Heart left ventricle (tissue), 16 donors: Measurements from ENCODE around the gene RIMS3. TPM values are rescaled to one million over a fixed set of nuclear protein-coding genes. Genes with fewer than 3 reads are reported as not detected.

ENCODE experiments used
- ATAC-seq, 4 donors: fragments of 200-7000 bp; cut with Tn5 transposase; one replicate each; pipeline ENCODE4 v1.9.1; 2020 to 2022; ENCODE audit warnings: moderate library complexity in 4 of 4, mild to moderate bottlenecking in 3 of 4, moderate number of reproducible peaks in 1 of 4
- DNase-seq, 5 donors: peaks; one replicate each; pipeline ENCODE4 v3.0.0-alpha.2; 2020
- H3K27ac ChIP-seq, 12 donors: fragments of 200-600 bp; sonication (generic) in 4 of 12; one replicate each; pipeline versions ENCODE4 v1.5.0 to v1.8.0; 2016 to 2022; ENCODE audit warnings: mild to moderate bottlenecking in 2 of 12
- H3K27me3 ChIP-seq, 9 donors: fragments of 200-600 bp; sonication (generic) in 2 of 9; one replicate each; pipeline versions ENCODE4 v1.5.1 to v1.8.0; 2016 to 2022; ENCODE audit warnings: mild to moderate bottlenecking in 3 of 9
- H3K36me3 ChIP-seq, 9 donors: fragments of 200-600 bp; sonication (generic) in 2 of 9; one replicate each; pipeline versions ENCODE4 v1.5.0 to v1.8.0; 2018 to 2022; ENCODE audit warnings: mild to moderate bottlenecking in 2 of 9
- H3K4me1 ChIP-seq, 12 donors: fragments of 200-600 bp; sonication (generic) in 4 of 12; one replicate each; pipeline versions ENCODE4 v1.5.0 to v1.8.0; 2016 to 2022; ENCODE audit warnings: mild to moderate bottlenecking in 3 of 12
- H3K4me3 ChIP-seq, 12 donors: fragments of 200-600 bp; sonication (generic) in 4 of 12; one replicate each; pipeline versions ENCODE4 v1.5.0 to v1.8.0; 2017 to 2022; ENCODE audit warnings: mild to moderate bottlenecking in 9 of 12, moderate library complexity in 4 of 12
- H3K9me3 ChIP-seq, 12 donors: fragments of 200-600 bp; sonication (generic) in 4 of 12; one replicate each; pipeline versions ENCODE4 v1.5.0 to v1.8.0; 2016 to 2022; ENCODE audit warnings: mild to moderate bottlenecking in 1 of 12
- CTCF ChIP-seq, 12 donors: fragments of 200-600 bp; sonication (generic) in 4 of 12; IDR thresholded peaks; one replicate each; pipeline versions ENCODE4 v1.5.0 to v1.8.0; 2018 to 2022; ENCODE audit warnings: antibody characterized with exemption in 12 of 12, mild to moderate bottlenecking in 5 of 12
- POLR2A ChIP-seq, 2 donors: fragments of 450-650 bp; IDR thresholded peaks; one replicate each; pipeline ENCODE4 v1.6.1; 2017; ENCODE audit warnings: antibody characterized with exemption in 2 of 2, mild to moderate bottlenecking in 2 of 2, moderate library complexity in 2 of 2
- WGBS, 4 donors: extraction: QIAGEN DNeasy Blood & Tissue Kit in 2 of 4; methylation state at CpG; one replicate each; pipeline versions ENCODE4 v1.1.5 to v1.1.7; 2013 to 2018; 5-methylcytosine and 5-hydroxymethylcytosine counted together
- intact Hi-C, 10 donors: fragments of 100-400 bp; cut with DNase I; formaldehyde crosslinking; loops; one replicate each; pipeline versions ENCODE4 v1.11.1 to v1.14.2; 2022
- polyA plus RNA-seq, 2 donors: library from polyadenylated mRNA; stranded (reverse); fragments of 200-250 nt; gene quantifications; one replicate each; pipeline ENCODE4 v1.2.3, GENCODE V29; 2013
- total RNA-seq, 9 donors: library from RNA; depleted of rRNA in 2 of 9; stranded (reverse); fragments of >200 nt in 2 of 9; fragmentation: NEBNext Ultra II Directional in 3 of 9; extraction: Animal tissue kit (Norgen Biotek cat#: 25700) in 3 of 9; gene quantifications; one replicate each; pipeline versions ENCODE4 v1.1.0 to v1.2.4, GENCODE V29; 2016 to 2023
- donor health status: ischemic (EF 13 %, LVEDD 7.1; RV severe dilation, severe dysfunction).
- donor health status: healthy with polysubstance abuse.
- donor health status: DM: no; HTN: yes; CAD: no.
- donor health status: DM: no; HTN: no; CAD: no.
- donor health status: ischemic (EF 25% LVEDD 6.9; RV normal size, moderate dysfunction).
- donor health status: ischemic (EF 25% LVEDD 5.7; RV mildly dilated, moderate dysfunction).
- donor health status: healthy.
- donor health status: DM: yes; HTN: yes; CAD: no.
- donor health status: ischemic (EF 35%, LVEDD 5.7; RV mildly dilated, moderate dysfunction).
- donor health status: nonischemic (EF 11% LVEDD 7.7; RV severe dilation, severe dysfunction).
- donor health status: DM: yes; HTN: yes; CAD: no.
- donor health status: PGD.
- donor health status: ischemic (EF 29% LVEDD 5.4; RV normal size, mild dysfunction).
- donor health status: nonischemic (EF 23%, LVEDD 6.1; RV moderate dilation, normal function).

Gene RIMS3
- total and polyA plus RNA-seq, 11 donors = 0.23 to 3.0 (median 1.00) TPM

- H3K4me3 ChIP-seq = no peak overlapping the region
- intact Hi-C loops = no loop called here
- no peaks in the 10 kb centered on the region for H3K9me3 ChIP-seq
- no peaks in the 10 kb centered on the region for H3K27me3 ChIP-seq
- no peak overlapping the region for H3K27ac ChIP-seq
- DNase-seq (no peak), ATAC-seq (no peak)
- 74 to 84% (median 78%) methylated on average over 4 of the region's 4 CpGs for WGBS, 4 donors
- peaks cover 0 to 84% (median 34%) of the 10 kb centered on the region in 12 donors for H3K4me1 ChIP-seq
- peaks cover 0 to 16% (median 0%) of the 10 kb centered on the region in 9 donors for H3K36me3 ChIP-seq
- TF ChIP-seq POLR2A (IDR thresholded peaks at IDR 0.05) (no peak), CTCF (IDR thresholded peaks at IDR 0.05) (no peak)
These were observed 30.8 kb upstream of the RIMS3 start for GRCh38 chr1:40696294-40696693.

- Histone ChIP-seq H3K36me3 (peaks cover 0 to 16% (median 0%) of the 10 kb centered on the region in 9 donors), H3K4me1 (peaks cover 0 to 77% (median 39%) of the 10 kb centered on the region in 12 donors), H3K27ac (peak overlapping the region in 1 of 12 donors; percentile 41), H3K9me3 (no peaks in the 10 kb centered on the region), H3K4me3 (no peak overlapping the region), H3K27me3 (no peaks in the 10 kb centered on the region)
- intact Hi-C loops = loop anchor here in 1 of 10 donors (5.0 kb wide), 1 partner anchor 43 kb away; no protein-coding TSS in a partner anchor
- no peak for TF ChIP-seq POLR2A (IDR thresholded peaks at IDR 0.05)
- no peak for TF ChIP-seq CTCF (IDR thresholded peaks at IDR 0.05)
- ATAC-seq (no peak), DNase-seq (no peak)
- 64 to 69% (median 68%) methylated on average over 2 of the region's 2 CpGs for WGBS, 4 donors
These were observed 28.9 kb upstream of the RIMS3 start for GRCh38 chr1:40694353-40694874.

- TF ChIP-seq CTCF (IDR thresholded peaks at IDR 0.05) (no peak), POLR2A (IDR thresholded peaks at IDR 0.05) (no peak)
- Histone ChIP-seq H3K27me3 (no peaks in the 10 kb centered on the region), H3K36me3 (peaks cover 0 to 16% (median 0%) of the 10 kb centered on the region in 9 donors), H3K4me3 (no peak overlapping the region), H3K9me3 (no peaks in the 10 kb centered on the region), H3K27ac (peak overlapping the region in 4 of 12 donors; percentile 41 to 100 (median 98)), H3K4me1 (peaks cover 0 to 67% (median 36%) of the 10 kb centered on the region in 12 donors)
- intact Hi-C loops = loop anchor here in 1 of 10 donors (5.0 kb wide), 1 partner anchor 44 kb away; no protein-coding TSS in a partner anchor
- 83 to 97% (median 90%) methylated on average over 1 of the region's 1 CpG for WGBS, 4 donors
- DNase-seq = no peak
- ATAC-seq = no peak
These were observed 27.9 kb upstream of the RIMS3 start for GRCh38 chr1:40693425-40693824.

- ATAC-seq (peak in 1 of 4 donors; percentile 0), DNase-seq (no peak)
- TF ChIP-seq CTCF (IDR thresholded peaks at IDR 0.05) (no peak), POLR2A (IDR thresholded peaks at IDR 0.05) (no peak)
- Histone ChIP-seq H3K4me3 (peak overlapping the region; percentile 58 to 98 (median 90)), H3K9me3 (no peaks in the 10 kb centered on the region), H3K4me1 (peaks cover 0 to 57% (median 36%) of the 10 kb centered on the region in 12 donors), H3K27ac (peak overlapping the region in 11 of 12 donors; percentile 90 to 100 (median 100)), H3K27me3 (no peaks in the 10 kb centered on the region), H3K36me3 (peaks cover 0 to 16% (median 0%) of the 10 kb centered on the region in 9 donors)
- intact Hi-C loops = loop anchor here in 1 of 10 donors (5.0 kb wide), 1 partner anchor 45 kb away; no protein-coding TSS in a partner anchor
- WGBS, 4 donors = 2 to 4% (median 3%) methylated on average over 9 of the region's 9 CpGs
These were observed 27.0 kb upstream of the RIMS3 start for GRCh38 chr1:40692429-40692895.
